ENCODE data around the gene CLDN6.

The CLDN6 gene

GRCh38 chr16:2981177-2981898, 36.6 kb downstream of the CLDN6 start:
- Histone ChIP-seq H3K9ac (ENCODE audit: low read length) (peak overlapping the region; percentile 81), H3K4me1 (ENCODE audit: control insufficient read depth, low read depth, low read length) (peaks cover 13% of the 10 kb centered on the region), H3K4me3 (ENCODE audit: low read length) (peak overlapping the region; percentile 80), H3K27me3 (ENCODE audit: control insufficient read depth, insufficient read depth, low read length) (no peaks in the 10 kb centered on the region), H3K9me3 (ENCODE audit: control insufficient read depth, low read depth, low read length) (no peaks in the 10 kb centered on the region), H3K27ac (ENCODE audit: low read length) (peak overlapping the region; percentile 43), H3K36me3 (ENCODE audit: control insufficient read depth, low read depth, low read length) (no peaks in the 10 kb centered on the region)

GRCh38 chr16:2980227-2981176, 37.5 kb downstream of the CLDN6 start, which contains the start of gene PKMYT1:
PKMYT1 (minus strand) TSS chr16:2980446; CDS start chr16:2979657, 789 bp downstream.
- Histone ChIP-seq H3K9ac (ENCODE audit: low read length) (peak within 1 kb of the TSS; percentile 81), H3K4me3 (ENCODE audit: low read length) (peak within 1 kb of the TSS; percentile 80), H3K9me3 (ENCODE audit: control insufficient read depth, low read depth, low read length) (no peaks in the 10 kb centered on the region), H3K4me1 (ENCODE audit: control insufficient read depth, low read depth, low read length) (peaks cover 13% of the 10 kb centered on the region), H3K36me3 (ENCODE audit: control insufficient read depth, low read depth, low read length) (no peaks in the 10 kb centered on the region), H3K27me3 (ENCODE audit: control insufficient read depth, insufficient read depth, low read length) (no peaks in the 10 kb centered on the region), H3K27ac (ENCODE audit: low read length) (peak within 1 kb of the TSS; percentile 88)

- peaks cover 13% of the 10 kb centered on the region for H3K4me1 ChIP-seq (ENCODE audit: control insufficient read depth, low read depth, low read length)
- H3K9ac ChIP-seq (ENCODE audit: low read length): peak overlapping the region; percentile 81
- H3K27me3 ChIP-seq (ENCODE audit: control insufficient read depth, insufficient read depth, low read length): no peaks in the 10 kb centered on the region
- peak overlapping the region; percentile 71 for H3K27ac ChIP-seq (ENCODE audit: low read length)
- H3K9me3 ChIP-seq (ENCODE audit: control insufficient read depth, low read depth, low read length): no peaks in the 10 kb centered on the region
- H3K36me3 ChIP-seq (ENCODE audit: control insufficient read depth, low read depth, low read length): peaks cover 6% of the 10 kb centered on the region
- H3K4me3 ChIP-seq (ENCODE audit: low read length): peak overlapping the region; percentile 80
Measured at GRCh38 chr16:2979669-2980226, 38.2 kb downstream of the CLDN6 start.

GRCh38 chr16:2977440-2977839, 40.5 kb downstream of the CLDN6 start:
- Histone ChIP-seq H3K4me3 (ENCODE audit: low read length) (no peak overlapping the region), H3K27ac (ENCODE audit: low read length) (no peak overlapping the region), H3K27me3 (ENCODE audit: control insufficient read depth, insufficient read depth, low read length) (no peaks in the 10 kb centered on the region), H3K36me3 (ENCODE audit: control insufficient read depth, low read depth, low read length) (peaks cover 10% of the 10 kb centered on the region), H3K9me3 (ENCODE audit: control insufficient read depth, low read depth, low read length) (no peaks in the 10 kb centered on the region), H3K4me1 (ENCODE audit: control insufficient read depth, low read depth, low read length) (peaks cover 13% of the 10 kb centered on the region), H3K9ac (ENCODE audit: low read length) (no peak overlapping the region)

GRCh38 chr16:2976673-2977072, 41.3 kb downstream of the CLDN6 start:
- peaks cover 14% of the 10 kb centered on the region for H3K36me3 ChIP-seq (ENCODE audit: control insufficient read depth, low read depth, low read length)
- H3K9me3 ChIP-seq (ENCODE audit: control insufficient read depth, low read depth, low read length): no peaks in the 10 kb centered on the region
- H3K4me3 ChIP-seq (ENCODE audit: low read length): no peak overlapping the region
- no peak overlapping the region for H3K27ac ChIP-seq (ENCODE audit: low read length)
- peaks cover 6% of the 10 kb centered on the region for H3K4me1 ChIP-seq (ENCODE audit: control insufficient read depth, low read depth, low read length)
- H3K27me3 ChIP-seq (ENCODE audit: control insufficient read depth, insufficient read depth, low read length): no peaks in the 10 kb centered on the region
- H3K9ac ChIP-seq (ENCODE audit: low read length): no peak overlapping the region

GRCh38 chr16:2976201-2976600, 41.8 kb downstream of the CLDN6 start:
- Histone ChIP-seq H3K27me3 (ENCODE audit: control insufficient read depth, insufficient read depth, low read length) (no peaks in the 10 kb centered on the region), H3K9me3 (ENCODE audit: control insufficient read depth, low read depth, low read length) (no peaks in the 10 kb centered on the region), H3K9ac (ENCODE audit: low read length) (no peak overlapping the region), H3K4me1 (ENCODE audit: control insufficient read depth, low read depth, low read length) (peaks cover under 1% of the 10 kb centered on the region), H3K27ac (ENCODE audit: low read length) (no peak overlapping the region), H3K36me3 (ENCODE audit: control insufficient read depth, low read depth, low read length) (peaks cover 14% of the 10 kb centered on the region), H3K4me3 (ENCODE audit: low read length) (no peak overlapping the region)

- no peaks in the 10 kb centered on the region for H3K4me1 ChIP-seq (ENCODE audit: control insufficient read depth, low read depth, low read length)
- no peak overlapping the region for H3K27ac ChIP-seq (ENCODE audit: low read length)
- H3K9ac ChIP-seq (ENCODE audit: low read length): no peak overlapping the region
- no peaks in the 10 kb centered on the region for H3K27me3 ChIP-seq (ENCODE audit: control insufficient read depth, insufficient read depth, low read length)
- no peak overlapping the region for H3K4me3 ChIP-seq (ENCODE audit: low read length)
- no peaks in the 10 kb centered on the region for H3K9me3 ChIP-seq (ENCODE audit: control insufficient read depth, low read depth, low read length)
- H3K36me3 ChIP-seq (ENCODE audit: control insufficient read depth, low read depth, low read length): peaks cover 14% of the 10 kb centered on the region
Measured at GRCh38 chr16:2975161-2975795, 42.7 kb downstream of the CLDN6 start.

- H3K27ac ChIP-seq (ENCODE audit: low read length): no peak overlapping the region
- H3K9ac ChIP-seq (ENCODE audit: low read length): no peak overlapping the region
Measured at GRCh38 chr16:2974319-2975056, 43.5 kb downstream of the CLDN6 start.

GRCh38 chr16:2973605-2974318, 44.2 kb downstream of the CLDN6 start:
- H3K9me3 ChIP-seq (ENCODE audit: control insufficient read depth, low read depth, low read length): no peaks in the 10 kb centered on the region
- no peak overlapping the region for H3K9ac ChIP-seq (ENCODE audit: low read length)
- H3K27me3 ChIP-seq (ENCODE audit: control insufficient read depth, insufficient read depth, low read length): no peaks in the 10 kb centered on the region
- H3K27ac ChIP-seq (ENCODE audit: low read length): no peak overlapping the region
- no peaks in the 10 kb centered on the region for H3K4me1 ChIP-seq (ENCODE audit: control insufficient read depth, low read depth, low read length)
- H3K4me3 ChIP-seq (ENCODE audit: low read length): no peak overlapping the region
- peaks cover 14% of the 10 kb centered on the region for H3K36me3 ChIP-seq (ENCODE audit: control insufficient read depth, low read depth, low read length)

More at GRCh38 chr16:2974319-2975056, 43.5 kb downstream of the CLDN6 start:
- H3K27me3 ChIP-seq (ENCODE audit: control insufficient read depth, insufficient read depth, low read length): no peaks in the 10 kb centered on the region
- no peaks in the 10 kb centered on the region for H3K4me1 ChIP-seq (ENCODE audit: control insufficient read depth, low read depth, low read length)
- H3K36me3 ChIP-seq (ENCODE audit: control insufficient read depth, low read depth, low read length): peaks cover 14% of the 10 kb centered on the region
- H3K4me3 ChIP-seq (ENCODE audit: low read length): no peak overlapping the region
- no peaks in the 10 kb centered on the region for H3K9me3 ChIP-seq (ENCODE audit: control insufficient read depth, low read depth, low read length)

- Histone ChIP-seq H3K27me3 (ENCODE audit: control insufficient read depth, insufficient read depth, low read length) (peaks cover 5% of the 10 kb centered on the region), H3K4me1 (ENCODE audit: control insufficient read depth, low read depth, low read length) (peaks cover 6% of the 10 kb centered on the region), H3K4me3 (ENCODE audit: low read length) (no peak overlapping the region), H3K36me3 (ENCODE audit: control insufficient read depth, low read depth, low read length) (peaks cover 14% of the 10 kb centered on the region), H3K27ac (ENCODE audit: low read length) (no peak overlapping the region), H3K9me3 (ENCODE audit: control insufficient read depth, low read depth, low read length) (no peaks in the 10 kb centered on the region), H3K9ac (ENCODE audit: low read length) (no peak overlapping the region)
Measured at GRCh38 chr16:2973093-2973492, 44.9 kb downstream of the CLDN6 start.
